HepG2 (cell line): Measurements from ENCODE around the gene GRIFIN. TPM values are rescaled to one million over a fixed set of nuclear protein-coding genes. Genes with fewer than 3 reads are reported as not detected.
A peak's percentile ranks its signal among the peaks of the same experiment; 100 is the strongest.

ENCODE experiments used
- ATAC-seq: fragments of 200-7000 bp; cut with Tn5 transposase; 3 replicates; pipeline ENCODE4 v1.9.1; 2020; ENCODE audit warnings: mild to moderate bottlenecking, moderate library complexity
- BruUV-seq: library from RNA; stranded (reverse); fragments of 400-500 nt; replicated peaks from 2 replicates; lab custom pipeline; 2021; lab: Mats Ljungman, UMichigan
- CTCF ChIA-PET: fragments of 300-600 bp; formaldehyde crosslinking; extraction: SDS; loops from one replicate; lab custom pipeline; 2021; ENCODE audit warnings: low total read pairs, inconsistent platforms, low intra/inter-chr PET ratio; lab: Yijun Ruan, JAX
- POLR2A ChIA-PET: fragments of 350-600 bp; sonication (Branson Sonifier 250); formaldehyde crosslinking; loops from one replicate; lab custom pipeline; 2020; ENCODE audit warnings: antibody characterized with exemption, inconsistent platforms; lab: Yijun Ruan, JAX
- DNase-seq: peaks from one replicate; pipeline ENCODE4 v3.0.0-alpha.2; 2015; ENCODE audit warnings: low spot score
- FAIRE-seq: peaks from 3 replicates; lab custom pipeline; 2011; peaks lifted over from hg19 to GRCh38; lab: Jason Lieb, UNC
- H2AFZ ChIP-seq: one replicate; pipeline ENCODE4 v1.6.1; 2011; ENCODE audit warnings: low read length, inconsistent platforms
- H3K27ac ChIP-seq: fragments of 300-600 bp; 3 replicates; pipeline ENCODE4 v1.8.0; 2011; ENCODE audit warnings: mixed run types, mild to moderate bottlenecking, mixed read lengths, low read length, inconsistent platforms; ENCODE audit not compliant: insufficient read depth; ENCODE audit errors: extremely low read length
- H3K27me3 ChIP-seq, 2 experiments: fragments of 200-600 bp in 1 of 2; 2 replicates in 1 of 2; 3 replicates in 1 of 2; pipeline versions ENCODE4 v1.6.0 to v1.8.0; 2011; ENCODE audit warnings: low read length in 2 of 2, mild to moderate bottlenecking in 2 of 2, moderate library complexity in 2 of 2, inconsistent platforms in 1 of 2; ENCODE audit not compliant: insufficient read depth in 2 of 2, control insufficient read depth in 1 of 2
- H3K36me3 ChIP-seq, 2 experiments: fragments of 200-600 bp in 1 of 2; replicated peaks in 1 of 2; 2 replicates in 1 of 2; 3 replicates in 1 of 2; pipeline versions ENCODE4 v1.5.1 to v1.8.0; 2011; ENCODE audit warnings: low read length in 2 of 2, inconsistent platforms in 1 of 2; ENCODE audit not compliant: insufficient read depth in 2 of 2, control insufficient read depth in 1 of 2
- H3K4me1 ChIP-seq: 2 replicates; pipeline ENCODE4 v1.5.1; 2012; ENCODE audit warnings: low read length, inconsistent platforms; ENCODE audit not compliant: insufficient read depth
- H3K4me2 ChIP-seq: 2 replicates; pipeline ENCODE4 v1.6.0; 2011; ENCODE audit warnings: low read depth, low read length, inconsistent platforms
- H3K4me3 ChIP-seq, 3 experiments: fragments of 200-600 bp in 1 of 3; sonication (generic), shearing (Covaris generic) in 1 of 3; replicated peaks in 1 of 3; 2 replicates each; pipeline ENCODE4 v1.5.1; 2011 to 2016; ENCODE audit warnings: low read length in 3 of 3, inconsistent platforms in 2 of 3, low read depth in 2 of 3, mild to moderate bottlenecking in 2 of 3, control low read depth in 1 of 3, mixed read lengths in 1 of 3; ENCODE audit not compliant: insufficient read depth in 1 of 3
- H3K79me2 ChIP-seq: one replicate; pipeline ENCODE4 v1.6.1; 2011; ENCODE audit warnings: low read length, inconsistent platforms; ENCODE audit not compliant: insufficient read depth
- H3K9ac ChIP-seq: 2 replicates; pipeline ENCODE4 v1.6.0; 2011; ENCODE audit warnings: mild to moderate bottlenecking, low read depth, low read length, inconsistent platforms; ENCODE audit not compliant: insufficient read depth
- H3K9me3 ChIP-seq: 2 replicates; pipeline ENCODE4 v1.5.1; 2012; ENCODE audit warnings: mild to moderate bottlenecking, low read length
- H4K20me1 ChIP-seq: 2 replicates; pipeline ENCODE4 v1.6.0; 2011; ENCODE audit warnings: inconsistent platforms, mild to moderate bottlenecking, low read length, moderate library complexity; ENCODE audit not compliant: insufficient read depth
- AKAP8 ChIP-seq: sonication (generic); formaldehyde crosslinking; IDR thresholded peaks from 2 replicates; pipeline ENCODE4 v1.5.1; 2020; ENCODE audit warnings: mild to moderate bottlenecking, missing genetic modification reagents
- CBX1 ChIP-seq: IDR thresholded peaks from one replicate; pipeline ENCODE4 v1.6.1; 2016; ENCODE audit warnings: antibody characterized with exemption, low read depth
- ESRRA ChIP-seq: sonication (generic); formaldehyde crosslinking; IDR thresholded peaks from 2 replicates; pipeline ENCODE4 v1.5.1; 2020; ENCODE audit warnings: mild to moderate bottlenecking, low read depth, missing genetic modification reagents
- GABPB1 ChIP-seq: IDR thresholded peaks from 2 replicates; pipeline ENCODE4 v1.6.1; 2016; ENCODE audit warnings: mild to moderate bottlenecking, missing genetic modification reagents, moderate library complexity, missing compliant biosample characterization
- HNRNPLL ChIP-seq: fragments of 200-400 bp; formaldehyde crosslinking; IDR thresholded peaks from 2 replicates; pipeline ENCODE4 v1.6.1; 2017; ENCODE audit warnings: mild to moderate bottlenecking, low read depth, low read length; ENCODE audit not compliant: poor library complexity, severe bottlenecking
- MYC ChIP-seq: sonication (generic); formaldehyde crosslinking; IDR thresholded peaks from 2 replicates; pipeline ENCODE4 v1.9.0; 2021; ENCODE audit warnings: missing genetic modification reagents, borderline replicate concordance
- SAP130 ChIP-seq: IDR thresholded peaks from 2 replicates; pipeline ENCODE4 v1.6.1; 2016; ENCODE audit warnings: low read depth
- SOX6 ChIP-seq, 2 experiments: fragments of 450-650 bp in 1 of 2; sonication (generic) in 1 of 2; formaldehyde crosslinking in 1 of 2; IDR thresholded peaks; 2 replicates each; pipeline versions ENCODE4 v1.4.0 to v1.6.1; 2017 to 2020; ENCODE audit warnings: antibody characterized with exemption in 1 of 2, mild to moderate bottlenecking in 1 of 2, missing genetic modification reagents in 1 of 2
- SUZ12 ChIP-seq: fragments of 150-350 bp; IDR thresholded peaks from 2 replicates; pipeline ENCODE4 v1.6.1; 2014; ENCODE audit warnings: low read depth, low read length
- TFAP4 ChIP-seq: sonication (generic); IDR thresholded peaks from 2 replicates; pipeline ENCODE4 v1.6.1; 2016; ENCODE audit warnings: low read depth, borderline replicate concordance
- ZFP90 ChIP-seq: sonication (generic); formaldehyde crosslinking; IDR thresholded peaks from 2 replicates; pipeline ENCODE4 v1.8.0; 2022; ENCODE audit warnings: missing genetic modification reagents, mild to moderate bottlenecking, inconsistent platforms, borderline replicate concordance
- ZNF12 ChIP-seq: sonication (generic); formaldehyde crosslinking; IDR thresholded peaks from 2 replicates; pipeline ENCODE4 v1.5.0; 2020; ENCODE audit warnings: missing genetic modification reagents
- WGBS: methylation state at CpG from one replicate; pipeline ENCODE4 v1.1.6; 2017; ENCODE audit warnings: low lambda C conversion rate; 5-methylcytosine and 5-hydroxymethylcytosine counted together
- in situ Hi-C: cut with HindIII; loops from 2 replicates; pipeline ENCODE4 v1.10.0; 2017; ENCODE audit warnings: low pct_unique_long_range_greater_than_20kb; ENCODE audit not compliant: extremely low pct_ligation_motif_present
- intact Hi-C: fragments of 100-400 bp; cut with micrococcal nuclease; formaldehyde crosslinking; loops from one replicate; pipeline ENCODE4 v1.10.0; 2022; ENCODE audit not compliant: unreplicated experiment
- polyA plus RNA-seq, 8 experiments: library from polyadenylated mRNA; depleted of rRNA in 3 of 8; stranded (reverse) in 7 of 8; unstranded in 1 of 8; fragments of >200 nt; fragmentation: Illumina TruSeq in 4 of 8; extraction: Trizol in 4 of 8; gene quantifications; 2 replicates each; pipeline versions ENCODE4 v1.2.1 to v1.2.3, GENCODE V29; 2011 to 2016; ENCODE audit warnings: low read depth in 4 of 8, missing spikeins in 1 of 8, mixed read lengths in 1 of 8; ENCODE audit not compliant: insufficient read depth in 1 of 8
- total RNA-seq, 5 experiments: library from RNA; depleted of rRNA; stranded (reverse); fragments of >200 nt; fragmentation: Illumina TruSeq; extraction: Trizol; gene quantifications; 2 replicates each; pipeline ENCODE4 v1.2.3, GENCODE V29; 2016; ENCODE audit warnings: low read depth in 1 of 5
- TF ChIP-seq, protein P1 (sequence below): sonication (generic); formaldehyde crosslinking; IDR thresholded peaks from 2 replicates; pipeline ENCODE4 v1.5.1; 2020; ENCODE audit warnings: missing genetic modification reagents, mild to moderate bottlenecking, borderline replicate concordance
- TF ChIP-seq, protein P2 (sequence below): IDR thresholded peaks from 2 replicates; pipeline ENCODE4 v1.6.1; 2016; ENCODE audit warnings: missing biosample characterization, missing genetic modification reagents, low read depth
- TF ChIP-seq, protein P3 (sequence below): sonication (generic); formaldehyde crosslinking; IDR thresholded peaks from 2 replicates; pipeline ENCODE4 v1.4.0; 2020; ENCODE audit warnings: missing genetic modification reagents

The GRIFIN gene
- total and polyA plus RNA-seq, 2 of the 13 experiments (the other 11 are each of a cell fraction or from before 2014, with no cell fraction given): not detected

DNA sequence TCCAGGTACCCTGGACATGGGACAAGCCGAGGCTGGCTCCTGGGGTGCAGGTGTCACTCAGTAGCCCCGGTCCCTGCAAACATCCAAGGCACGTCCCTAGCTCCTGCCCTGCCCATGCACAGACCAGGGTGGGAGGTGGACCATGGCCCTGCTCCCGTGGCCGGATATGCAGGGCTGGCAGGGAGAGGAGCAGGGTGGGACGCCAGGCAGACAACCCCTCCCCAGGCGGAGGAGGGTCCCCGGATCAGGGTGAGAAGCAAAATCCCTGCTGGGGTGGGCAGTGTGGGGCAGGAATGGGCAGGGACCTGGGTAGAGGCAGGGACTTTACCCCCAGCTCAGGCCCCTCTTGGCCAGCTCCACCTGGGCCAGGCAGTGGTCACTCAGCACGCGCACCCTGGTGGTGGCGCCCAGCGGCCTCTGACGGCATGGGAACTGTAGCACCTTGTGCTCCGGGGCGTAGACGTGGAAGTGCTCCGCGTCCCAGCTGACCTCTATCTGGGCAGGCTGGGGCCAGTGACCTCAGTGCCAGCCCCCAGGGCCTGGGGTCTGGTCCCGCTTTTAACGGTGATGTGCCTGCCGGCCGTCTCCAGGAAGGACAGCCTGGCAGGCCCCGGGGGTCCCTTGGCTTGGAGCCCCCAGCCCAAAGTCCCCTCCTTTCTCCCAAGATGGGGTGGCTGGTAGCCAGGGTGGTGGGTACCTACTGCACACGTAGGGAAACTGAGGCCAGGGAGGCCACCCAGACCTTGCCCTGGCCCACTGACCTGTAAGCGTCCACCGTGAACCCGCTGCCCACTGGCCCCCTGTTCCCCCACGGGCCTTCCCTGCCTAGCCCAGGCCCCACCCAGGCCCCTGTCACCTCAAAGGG, 1.2 kb downstream of the GRIFIN start:
- CTCF ChIA-PET: interaction anchor here (1.1 to 1.2 kb wide), 2 partner anchors 23 to 206 kb away, joined by 3 read pairs; no protein-coding TSS in a partner anchor
- no TSS peak for BruUV-seq
- FAIRE-seq (no peak), ATAC-seq (peak; percentile 73), DNase-seq (peak; percentile 29)
- Histone ChIP-seq H3K27me3 (peaks cover 12 to 63% of the 10 kb centered on the region in 2 experiments), H3K9me3 (no peaks in the 10 kb centered on the region), H3K79me2 (no peaks in the 10 kb centered on the region), H3K36me3 (no peaks in the 10 kb centered on the region), H2AFZ (peak overlapping the region; percentile 54), H3K27ac (no peak overlapping the region), H3K4me1 (peaks cover 56% of the 10 kb centered on the region), H3K4me2 (peak overlapping the region; percentile 72), H3K9ac (0 out of 2 replicates have a peak overlapping the region, but pooled peaks have one; percentile 43), H4K20me1 (no peaks in the 10 kb centered on the region), H3K4me3 (peak overlapping the region; percentile 10 to 62 (median 24); a peak in 4 of 6 replicates)
- in situ Hi-C loops (no loop called here), intact Hi-C loops (loop anchor here (5.0 to 10.0 kb wide), 2 partner anchors 47 to 90 kb away; no protein-coding TSS in a partner anchor)
- POLR2A ChIA-PET: interaction anchor here (1.0 kb wide), 1 partner anchor 23 kb away, joined by 4 read pairs; no protein-coding TSS in a partner anchor
- 12% methylated on average over 11 of the region's 28 CpGs for WGBS
- TF ChIP-seq, protein P1, sequence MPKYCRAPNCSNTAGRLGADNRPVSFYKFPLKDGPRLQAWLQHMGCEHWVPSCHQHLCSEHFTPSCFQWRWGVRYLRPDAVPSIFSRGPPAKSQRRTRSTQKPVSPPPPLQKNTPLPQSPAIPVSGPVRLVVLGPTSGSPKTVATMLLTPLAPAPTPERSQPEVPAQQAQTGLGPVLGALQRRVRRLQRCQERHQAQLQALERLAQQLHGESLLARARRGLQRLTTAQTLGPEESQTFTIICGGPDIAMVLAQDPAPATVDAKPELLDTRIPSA: no peak
- TF ChIP-seq, protein P2, sequence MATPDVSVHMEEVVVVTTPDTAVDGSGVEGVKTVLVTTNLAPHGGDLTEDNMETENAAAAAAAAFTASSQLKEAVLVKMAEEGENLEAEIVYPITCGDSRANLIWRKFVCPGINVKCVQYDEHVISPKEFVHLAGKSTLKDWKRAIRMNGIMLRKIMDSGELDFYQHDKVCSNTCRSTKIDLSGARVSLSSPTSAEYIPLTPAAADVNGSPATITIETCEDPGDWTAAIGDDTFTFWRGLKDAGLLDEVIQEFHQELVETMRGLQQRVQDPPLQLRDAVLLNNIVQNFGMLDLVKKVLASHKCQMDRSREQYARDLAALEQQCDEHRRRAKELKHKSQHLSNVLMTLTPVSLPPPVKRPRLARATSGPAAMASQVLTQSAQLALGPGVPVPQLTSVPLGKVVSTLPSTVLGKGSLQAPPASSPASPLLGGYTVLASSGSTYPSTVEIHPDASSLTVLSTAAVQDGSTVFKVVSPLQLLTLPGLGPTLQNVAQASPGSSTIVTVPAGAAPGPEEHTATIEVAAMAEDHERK (CRISPR knock-in tag): no peak
- TF ChIP-seq ZNF12 (CRISPR knock-in tag): 0 out of 2 replicates have a peak, but pooled peaks have one; percentile 10
- TF ChIP-seq HNRNPLL: peak; percentile 49
- TF ChIP-seq MYC: peak; percentile 65; the same call in 1 of the 2 replicates
- TF ChIP-seq CBX1: no peak
- peak; percentile 33; the same call in 1 of the 2 replicates for TF ChIP-seq SAP130 (CRISPR knock-in tag)
- 0 out of 2 replicates have a peak, but pooled peaks have one; percentile 11 for TF ChIP-seq ZFP90 (CRISPR knock-in tag)
- TF ChIP-seq GABPB1 (CRISPR knock-in tag): peak; percentile 37; the same call in 1 of the 2 replicates
- no peak for TF ChIP-seq SUZ12
- TF ChIP-seq TFAP4: peak; percentile 56; the same call in 1 of the 2 replicates
- no peak for TF ChIP-seq SOX6 (IDR thresholded peaks at IDR 0.05)
- TF ChIP-seq SOX6 (CRISPR knock-in tag; IDR thresholded peaks at IDR 0.05): no peak
- TF ChIP-seq ESRRA: 0 out of 2 replicates have a peak, but pooled peaks have one; percentile 33
- peak; percentile 55; the same call in 1 of the 2 replicates for TF ChIP-seq AKAP8 (CRISPR knock-in tag)
- TF ChIP-seq, protein P3, sequence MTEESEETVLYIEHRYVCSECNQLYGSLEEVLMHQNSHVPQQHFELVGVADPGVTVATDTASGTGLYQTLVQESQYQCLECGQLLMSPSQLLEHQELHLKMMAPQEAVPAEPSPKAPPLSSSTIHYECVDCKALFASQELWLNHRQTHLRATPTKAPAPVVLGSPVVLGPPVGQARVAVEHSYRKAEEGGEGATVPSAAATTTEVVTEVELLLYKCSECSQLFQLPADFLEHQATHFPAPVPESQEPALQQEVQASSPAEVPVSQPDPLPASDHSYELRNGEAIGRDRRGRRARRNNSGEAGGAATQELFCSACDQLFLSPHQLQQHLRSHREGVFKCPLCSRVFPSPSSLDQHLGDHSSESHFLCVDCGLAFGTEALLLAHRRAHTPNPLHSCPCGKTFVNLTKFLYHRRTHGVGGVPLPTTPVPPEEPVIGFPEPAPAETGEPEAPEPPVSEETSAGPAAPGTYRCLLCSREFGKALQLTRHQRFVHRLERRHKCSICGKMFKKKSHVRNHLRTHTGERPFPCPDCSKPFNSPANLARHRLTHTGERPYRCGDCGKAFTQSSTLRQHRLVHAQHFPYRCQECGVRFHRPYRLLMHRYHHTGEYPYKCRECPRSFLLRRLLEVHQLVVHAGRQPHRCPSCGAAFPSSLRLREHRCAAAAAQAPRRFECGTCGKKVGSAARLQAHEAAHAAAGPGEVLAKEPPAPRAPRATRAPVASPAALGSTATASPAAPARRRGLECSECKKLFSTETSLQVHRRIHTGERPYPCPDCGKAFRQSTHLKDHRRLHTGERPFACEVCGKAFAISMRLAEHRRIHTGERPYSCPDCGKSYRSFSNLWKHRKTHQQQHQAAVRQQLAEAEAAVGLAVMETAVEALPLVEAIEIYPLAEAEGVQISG (CRISPR knock-in tag): 0 out of 2 replicates have a peak, but pooled peaks have one; percentile 28
